LoVo (cell line): ENCODE measurements around the gene BDP1.
"Not testable (repeated sequence)": the region's sequence is repeated elsewhere in the genome, so short reads cannot be mapped to it uniquely, and the experiment has no call there.

ENCODE experiments used
- DNase-seq: peaks from one replicate; pipeline ENCODE4 v3.0.0-alpha.2; 2016; ENCODE audit warnings: low spot score

BDP1 gene

GRCh38 chr5:71460693-71461092, 5.2 kb downstream of the BDP1 start:
- no peak for DNase-seq

DNA sequence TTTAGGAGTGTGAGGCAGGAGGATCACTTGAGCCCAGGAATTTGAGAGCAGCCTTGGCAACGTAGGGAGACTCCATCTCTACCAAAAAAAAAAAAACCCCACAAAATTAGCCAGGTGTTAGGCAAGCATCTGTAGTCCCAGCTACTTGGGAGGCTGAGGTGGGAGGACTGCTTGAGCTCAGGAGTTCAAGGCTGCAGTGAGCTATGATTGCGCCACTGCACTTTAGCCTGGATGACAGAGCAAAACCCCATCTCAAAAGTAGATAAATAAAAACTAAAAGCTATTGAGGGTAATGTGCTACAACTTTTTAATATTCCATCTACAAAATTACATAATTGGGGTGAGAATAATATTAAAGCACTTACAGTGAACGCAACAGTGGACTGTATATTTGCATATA, 5.9 kb downstream of the BDP1 start:
- DNase-seq: no peak

DNA sequence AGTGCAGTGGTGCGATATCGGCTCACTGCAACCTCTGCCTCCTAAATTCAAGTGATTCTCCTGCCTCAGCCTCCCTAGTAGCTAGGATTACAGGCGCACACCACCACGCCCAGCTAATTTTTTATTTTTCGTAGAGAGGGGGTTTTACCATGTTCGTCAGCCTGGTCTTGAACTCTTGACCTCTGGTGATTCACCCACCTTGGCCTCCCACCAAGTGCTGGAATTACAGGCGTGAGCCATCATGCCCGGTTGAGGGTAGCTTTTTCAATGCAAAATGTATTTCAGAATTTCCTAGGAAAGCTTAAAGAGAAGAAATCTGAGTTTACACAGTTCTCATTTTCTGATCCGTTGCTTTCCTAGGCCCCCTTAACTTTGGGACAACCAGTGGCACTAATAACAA, 15.7 kb downstream of the BDP1 start:
- DNase-seq: no peak

- DNase-seq: no peak
Observed at GRCh38 chr5:71475788-71476384, 20.4 kb downstream of the BDP1 start.

GRCh38 chr5:71481441-71481840, 26.0 kb downstream of the BDP1 start:
- DNase-seq: no peak

DNA sequence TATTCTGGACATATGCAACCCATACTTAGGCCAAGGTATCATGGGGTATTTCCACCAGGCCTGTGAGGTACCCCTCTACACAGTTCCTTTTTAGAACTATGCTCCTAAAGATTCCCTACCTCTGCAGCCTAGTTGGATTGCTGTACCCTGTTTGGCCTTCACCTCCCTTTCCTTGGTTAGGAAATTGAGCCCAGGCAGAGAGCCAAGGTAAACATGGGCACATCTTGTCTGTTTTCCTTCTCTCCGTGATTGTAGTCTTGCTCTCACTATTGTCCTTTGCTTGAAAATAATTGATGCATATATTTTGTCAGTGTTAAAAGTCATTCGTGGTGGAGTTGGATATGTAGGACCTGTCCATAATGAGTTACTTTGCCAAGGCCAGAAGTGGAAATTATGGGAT, 26.7 kb downstream of the BDP1 start:
- peak; percentile 44 for DNase-seq

GRCh38 chr5:71483355-71483754, 27.9 kb downstream of the BDP1 start:
- DNase-seq: peak; percentile 65

DNA sequence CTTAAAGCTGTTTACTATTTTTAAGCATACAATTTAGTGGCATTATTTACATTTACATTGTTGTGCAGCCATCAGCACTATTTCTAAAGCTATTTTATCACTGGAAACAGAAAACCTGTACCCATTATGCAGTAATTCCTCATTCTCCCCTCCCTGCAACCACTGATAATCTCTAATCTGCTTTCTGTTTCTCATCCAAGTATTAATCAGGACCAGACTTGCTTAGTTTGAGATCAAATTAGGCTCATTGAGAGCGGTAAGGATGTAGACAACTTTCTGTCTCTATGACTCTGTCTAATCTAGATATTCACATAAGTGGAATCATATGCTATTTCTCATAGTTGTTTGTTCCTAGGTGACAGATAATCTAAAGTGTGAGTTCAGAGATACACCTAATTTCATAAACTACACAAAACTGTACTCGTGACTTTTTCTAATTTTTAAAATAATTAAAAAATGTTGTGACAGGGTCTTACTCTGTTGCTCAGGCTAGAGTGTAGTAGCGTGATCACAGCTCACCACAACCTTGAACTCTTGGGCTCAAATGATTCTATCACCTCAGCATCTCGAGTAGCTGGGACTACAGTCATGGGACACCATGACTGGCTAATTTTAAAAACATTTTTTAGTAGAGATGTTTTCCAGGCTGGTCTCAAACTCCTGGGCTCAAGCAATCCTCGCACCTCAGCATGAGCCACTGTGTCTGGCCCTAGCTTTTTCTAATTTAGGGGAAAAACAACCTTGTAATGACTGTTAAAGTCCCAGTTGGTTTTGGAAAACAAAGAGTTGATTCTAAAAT, 37.6 kb downstream of the BDP1 start:
- no peak for DNase-seq

- DNase-seq: not testable (repeated sequence)
Observed at GRCh38 chr5:71494202-71494601, 38.8 kb downstream of the BDP1 start.

DNA sequence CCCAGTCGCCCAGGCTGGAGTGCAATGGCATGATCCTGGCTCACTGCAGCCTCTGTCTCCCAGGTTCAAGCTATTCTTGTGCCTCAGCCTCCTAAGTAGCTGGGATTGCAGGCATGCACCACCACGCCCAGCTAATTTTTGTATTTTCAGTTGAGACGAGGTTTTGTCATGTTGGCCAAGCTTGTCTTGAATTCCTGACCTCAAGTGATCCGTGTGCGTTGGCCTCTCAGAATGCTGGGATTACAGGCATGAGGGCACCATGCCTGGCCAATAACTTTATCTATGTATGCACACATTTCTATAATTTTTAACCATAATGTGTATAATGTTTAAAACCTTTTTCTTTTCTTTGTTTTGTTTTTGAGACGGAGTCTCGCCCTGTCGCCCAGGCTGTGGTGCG, 43.3 kb downstream of the BDP1 start:
- not testable (repeated sequence) for DNase-seq

- DNase-seq: no peak
Observed at GRCh38 chr5:71503536-71503935, 48.1 kb downstream of the BDP1 start.

DNA sequence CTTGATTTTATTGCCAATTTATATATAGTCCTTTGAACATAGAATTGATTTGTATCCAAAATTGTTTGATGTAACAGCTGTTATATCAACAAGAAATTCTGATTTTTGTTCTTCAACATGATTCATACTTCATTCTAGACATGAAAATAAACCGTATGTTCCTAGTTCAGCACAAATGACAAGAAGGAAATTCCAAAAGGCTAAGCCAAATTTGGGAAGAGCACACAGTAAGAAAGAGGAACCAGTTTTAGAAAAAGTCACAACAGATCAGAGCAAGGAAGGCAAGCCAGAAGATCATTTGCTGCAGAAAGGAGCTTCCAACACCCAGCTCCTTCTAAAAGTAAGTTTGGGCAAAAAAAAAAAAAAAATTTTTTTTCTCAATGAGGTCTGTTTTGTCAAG, 66.7 kb downstream of the BDP1 start:
- no peak for DNase-seq

GRCh38 chr5:71525611-71526010, 70.2 kb downstream of the BDP1 start:
- DNase-seq: not testable (repeated sequence)

GRCh38 chr5:71528206-71528605, 72.8 kb downstream of the BDP1 start:
- no peak for DNase-seq

DNA sequence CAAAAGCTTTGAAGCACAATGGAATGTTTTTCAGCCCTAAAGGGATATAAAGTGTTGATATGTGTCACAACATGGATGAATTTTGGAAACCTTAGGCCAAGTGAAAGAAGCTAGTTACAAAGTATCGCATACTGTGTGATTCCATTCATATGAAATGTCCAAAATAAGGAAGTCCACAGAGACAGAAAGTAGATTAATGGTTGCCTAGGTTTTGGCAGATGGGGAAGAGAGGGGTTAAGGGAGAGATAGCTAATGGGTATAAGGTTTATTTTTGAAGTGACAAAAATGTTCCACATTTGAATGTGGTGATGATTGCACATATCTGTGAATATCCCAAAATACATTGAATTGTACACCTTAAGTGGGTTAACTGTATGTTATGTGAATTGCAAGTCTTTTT, 74.2 kb downstream of the BDP1 start:
- DNase-seq: no peak

GRCh38 chr5:71533142-71533541, 77.7 kb downstream of the BDP1 start:
- DNase-seq: no peak

GRCh38 chr5:71533615-71534014, 78.2 kb downstream of the BDP1 start:
- DNase-seq: no peak

- no peak for DNase-seq
Observed at GRCh38 chr5:71537687-71538086, 82.2 kb downstream of the BDP1 start.

DNA sequence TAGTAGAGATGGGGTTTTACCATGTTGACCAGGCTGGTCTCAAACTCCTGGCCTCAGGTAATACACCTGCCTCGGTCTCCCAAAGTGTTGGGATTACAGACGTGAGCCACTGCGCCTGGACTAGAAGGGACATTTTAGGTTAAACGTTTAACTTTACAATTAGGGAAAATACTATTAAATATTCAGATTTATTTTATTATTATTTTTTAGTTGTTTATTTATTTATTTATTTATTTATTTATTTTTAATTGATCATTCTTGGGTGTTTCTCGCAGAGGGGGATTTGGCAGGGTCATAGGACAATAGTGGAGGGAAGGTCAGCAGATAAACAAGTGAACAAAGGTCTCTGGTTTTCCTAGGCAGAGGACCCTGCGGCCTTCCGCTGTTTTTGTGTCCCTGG, 95.4 kb downstream of the BDP1 start:
- not testable (repeated sequence) for DNase-seq

- DNase-seq: not testable (repeated sequence)
Observed at GRCh38 chr5:71551582-71551981, 96.1 kb downstream of the BDP1 start.

DNA sequence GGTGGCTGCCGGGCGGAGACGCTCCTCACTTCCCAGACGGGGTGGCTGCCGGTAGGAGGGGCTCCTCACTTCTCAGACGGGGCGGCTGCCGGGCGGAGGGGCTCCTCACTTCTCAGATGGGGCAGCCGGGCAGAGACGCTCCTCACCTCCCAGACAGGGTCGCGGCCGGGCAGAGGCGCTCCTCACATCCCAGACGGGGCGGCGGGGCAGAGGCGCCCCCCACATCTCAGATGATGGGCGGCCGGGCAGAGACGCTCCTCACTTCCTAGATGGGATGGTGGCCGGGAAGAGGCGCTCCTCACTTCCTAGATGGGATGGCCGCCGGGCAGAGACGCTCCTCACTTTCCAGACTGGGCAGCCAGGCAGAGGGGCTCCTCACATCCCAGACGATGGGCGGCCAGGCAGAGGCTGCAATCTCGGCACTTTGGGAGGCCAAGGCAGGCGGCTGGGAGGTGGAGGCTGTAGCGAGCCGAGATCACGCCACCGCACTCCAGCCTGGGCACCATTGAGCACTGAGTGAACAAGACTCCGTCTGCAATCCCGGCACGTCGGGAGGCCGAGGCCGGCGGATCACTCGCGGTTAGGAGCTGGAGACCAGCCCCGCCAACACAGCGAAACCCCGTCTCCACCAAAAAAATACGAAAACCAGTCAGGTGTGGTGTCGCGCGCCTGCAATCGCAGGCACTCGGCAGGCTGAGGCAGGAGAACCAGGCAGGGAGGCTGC, 96.7 kb downstream of the BDP1 start:
- DNase-seq: not testable (repeated sequence)

DNA sequence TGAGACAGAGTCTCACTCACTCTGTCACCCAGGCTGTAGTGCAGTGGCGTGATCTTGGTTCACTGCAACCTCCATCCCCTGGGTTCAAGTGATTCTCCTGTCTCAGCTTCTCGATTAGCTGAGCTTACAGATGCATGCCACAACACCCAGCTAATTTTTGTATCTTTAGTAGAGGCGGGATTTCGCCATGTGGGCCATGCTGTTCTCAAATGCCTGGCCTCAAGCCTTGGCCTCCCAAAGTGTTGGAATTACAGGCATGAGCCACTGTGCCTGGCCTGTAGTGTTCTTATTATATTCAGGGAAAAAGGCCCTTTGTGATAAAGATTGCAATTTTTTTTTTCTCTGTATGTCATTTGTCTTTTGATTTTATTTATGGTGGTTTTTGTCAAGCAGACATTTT, 107.7 kb downstream of the BDP1 start:
- no peak for DNase-seq

GRCh38 chr5:71564895-71565294, 109.4 kb downstream of the BDP1 start:
- DNase-seq: no peak
